ENCODE results near the gene PPP2R5E.

DNA sequence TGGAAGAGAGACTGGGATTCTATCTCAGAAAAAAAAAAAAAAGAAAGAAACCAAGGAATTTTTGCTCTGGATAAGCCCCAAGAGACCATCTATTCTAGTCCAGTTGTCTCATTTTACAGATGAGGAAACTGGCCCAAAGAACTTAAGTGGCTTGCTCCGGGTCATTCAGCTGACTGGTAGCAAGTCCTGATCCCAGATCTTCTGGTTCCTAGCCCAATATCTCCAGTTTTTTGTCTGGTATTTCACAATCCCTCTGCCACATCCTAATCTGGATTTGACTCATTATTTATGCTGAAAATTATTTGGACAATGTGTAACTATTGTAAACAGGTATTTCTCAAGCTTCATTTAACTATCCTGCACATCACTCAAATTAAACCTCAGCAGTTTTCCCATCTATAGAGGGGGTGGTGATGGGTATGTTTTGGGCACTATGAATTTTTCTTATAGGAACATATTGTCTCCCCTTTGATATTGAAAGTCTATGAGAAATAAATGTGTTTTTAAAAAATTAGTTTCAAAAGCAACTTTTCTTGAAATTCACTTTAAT, 43.4 kb downstream of the PPP2R5E start:
- TF ChIP-seq, protein P1, sequence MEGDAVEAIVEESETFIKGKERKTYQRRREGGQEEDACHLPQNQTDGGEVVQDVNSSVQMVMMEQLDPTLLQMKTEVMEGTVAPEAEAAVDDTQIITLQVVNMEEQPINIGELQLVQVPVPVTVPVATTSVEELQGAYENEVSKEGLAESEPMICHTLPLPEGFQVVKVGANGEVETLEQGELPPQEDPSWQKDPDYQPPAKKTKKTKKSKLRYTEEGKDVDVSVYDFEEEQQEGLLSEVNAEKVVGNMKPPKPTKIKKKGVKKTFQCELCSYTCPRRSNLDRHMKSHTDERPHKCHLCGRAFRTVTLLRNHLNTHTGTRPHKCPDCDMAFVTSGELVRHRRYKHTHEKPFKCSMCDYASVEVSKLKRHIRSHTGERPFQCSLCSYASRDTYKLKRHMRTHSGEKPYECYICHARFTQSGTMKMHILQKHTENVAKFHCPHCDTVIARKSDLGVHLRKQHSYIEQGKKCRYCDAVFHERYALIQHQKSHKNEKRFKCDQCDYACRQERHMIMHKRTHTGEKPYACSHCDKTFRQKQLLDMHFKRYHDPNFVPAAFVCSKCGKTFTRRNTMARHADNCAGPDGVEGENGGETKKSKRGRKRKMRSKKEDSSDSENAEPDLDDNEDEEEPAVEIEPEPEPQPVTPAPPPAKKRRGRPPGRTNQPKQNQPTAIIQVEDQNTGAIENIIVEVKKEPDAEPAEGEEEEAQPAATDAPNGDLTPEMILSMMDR (IDR thresholded peaks at IDR 0.05) = no peak
- TF ChIP-seq POLR2A (IDR thresholded peaks at IDR 0.05) (no peak), EP300 (IDR thresholded peaks at IDR 0.05) (peak in 1 of 2 donors; percentile 64)
